ENCODE data around the gene CA11.
A peak's percentile ranks its signal among the peaks of the same experiment; 100 is the strongest.
"Not testable (repeated sequence)": the region's sequence is repeated elsewhere in the genome, so short reads cannot be mapped to it uniquely, and the experiment has no call there.

The CA11 gene

DNA sequence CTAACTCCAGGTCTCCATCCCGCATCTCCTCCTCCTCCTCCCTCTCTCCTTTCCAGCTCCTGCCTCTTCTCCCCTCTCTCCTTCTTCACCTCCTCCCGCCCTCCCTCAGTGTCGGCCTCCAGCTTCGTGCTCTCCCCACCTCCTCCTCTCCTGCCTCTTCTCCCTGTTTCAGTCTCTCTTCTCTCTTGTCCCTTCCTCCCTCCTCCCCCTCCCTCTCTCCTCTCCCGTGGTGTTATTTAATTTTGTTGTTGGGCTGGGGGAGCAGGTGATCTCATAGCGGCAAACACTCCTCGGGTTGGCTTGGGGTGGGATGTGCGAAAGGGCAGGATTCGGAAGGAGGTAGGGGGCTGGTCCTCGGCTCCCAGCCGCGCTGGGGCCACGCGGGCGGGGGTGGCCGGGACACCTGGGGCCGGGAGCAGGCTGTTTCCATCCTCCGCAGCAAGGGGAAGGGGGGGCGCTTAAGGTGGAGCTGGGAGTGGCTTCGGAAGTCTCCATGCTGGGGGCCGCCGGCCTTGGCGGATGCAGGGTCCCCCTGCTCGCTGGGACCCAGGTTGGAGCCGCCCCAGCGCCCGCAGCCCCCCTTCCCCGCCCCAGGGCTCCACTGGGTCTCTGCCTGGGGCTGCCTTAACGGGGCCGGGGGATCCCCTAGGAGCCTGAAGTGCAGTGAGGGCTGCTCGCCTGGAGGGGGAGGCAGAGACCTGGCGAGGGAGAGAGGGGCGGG, at the start of gene CA11:
CA11 (minus strand) TSS at position 187 of the 721 bp plus-strand sequence. CDS start 555 bp downstream, outside the sequence.
- DNase-seq, result peak; percentile 89

DNA sequence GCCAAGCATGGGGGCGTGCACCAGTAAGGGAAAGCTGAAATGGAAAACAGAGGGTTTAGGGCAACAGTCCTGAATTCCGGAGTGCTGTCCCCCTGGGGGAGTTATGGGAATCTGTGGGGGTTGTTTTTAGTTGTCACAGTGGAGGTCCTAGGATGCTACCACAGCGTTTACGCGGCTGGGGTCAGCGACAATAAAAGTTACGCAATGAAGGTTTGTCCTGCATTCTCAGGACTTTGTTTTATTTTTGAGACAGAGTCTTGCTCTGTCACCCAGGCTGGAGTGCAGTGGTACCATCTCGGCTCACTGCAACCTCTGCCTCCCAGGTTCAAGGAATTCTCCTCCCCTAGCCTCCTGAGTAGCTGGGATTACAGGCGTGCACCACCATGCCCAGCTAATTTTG, 47.6 kb upstream of the CA11 start:
- not testable (repeated sequence) for DNase-seq

DNA sequence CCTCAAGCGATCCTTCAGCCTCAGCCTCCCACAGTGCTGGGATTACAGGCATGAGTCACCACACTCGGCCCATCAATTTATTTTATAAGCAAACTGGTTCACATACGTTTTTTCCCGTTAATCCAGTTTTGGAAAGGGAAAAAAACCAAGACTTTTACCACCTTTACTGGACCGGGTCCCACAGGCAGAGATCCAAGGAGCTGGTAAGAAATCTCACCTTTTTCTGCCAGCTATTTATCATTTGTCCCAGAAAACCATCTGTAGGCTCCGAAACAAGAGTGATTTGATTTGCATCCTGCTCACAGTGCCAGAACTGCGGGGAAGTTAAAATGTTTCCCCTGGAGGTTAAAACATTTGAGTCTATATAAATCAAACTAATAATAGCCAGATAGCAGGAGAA, 43.5 kb upstream of the CA11 start:
- no peak for DNase-seq

DNA sequence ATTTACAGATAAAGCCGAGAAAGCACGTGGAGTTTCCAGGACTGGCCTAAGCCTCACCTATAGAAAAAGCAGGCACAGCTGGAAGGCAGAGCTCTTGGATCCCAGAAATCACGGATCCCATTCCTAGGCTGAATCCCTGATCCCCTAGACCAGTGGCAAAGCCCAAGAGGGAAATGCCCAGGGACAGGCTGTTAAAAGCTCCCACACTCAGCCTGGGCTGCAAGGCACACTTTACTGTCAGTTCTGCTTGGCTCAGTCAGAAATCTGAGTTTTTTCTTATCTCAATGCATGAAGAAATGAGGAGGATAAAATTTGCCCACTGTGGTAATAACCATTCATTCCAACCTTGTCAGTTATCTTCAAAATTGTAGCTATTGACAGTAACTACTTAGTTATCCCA, 41.8 kb upstream of the CA11 start:
- DNase-seq, result no peak

DNA sequence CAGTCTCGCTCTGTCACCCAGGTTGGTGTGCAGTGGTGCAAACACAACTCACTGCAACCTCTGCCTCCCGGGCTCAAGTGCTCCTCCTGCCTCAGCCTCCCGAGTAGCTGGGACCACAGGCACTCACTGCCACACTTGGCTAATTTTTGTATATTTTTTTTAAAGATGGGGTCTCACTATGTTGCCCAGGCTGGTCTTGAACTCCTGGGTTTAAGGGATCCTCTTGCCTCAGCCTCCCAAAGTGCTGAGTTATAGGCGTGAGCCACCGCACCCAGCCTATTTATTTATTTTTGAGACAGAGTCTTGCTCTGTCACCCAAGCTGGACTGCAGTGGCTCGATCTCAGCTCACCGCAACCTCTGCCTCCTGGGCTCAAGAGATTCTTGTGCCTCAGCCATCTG, 40.6 kb upstream of the CA11 start:
- not testable (repeated sequence) for DNase-seq

DNA sequence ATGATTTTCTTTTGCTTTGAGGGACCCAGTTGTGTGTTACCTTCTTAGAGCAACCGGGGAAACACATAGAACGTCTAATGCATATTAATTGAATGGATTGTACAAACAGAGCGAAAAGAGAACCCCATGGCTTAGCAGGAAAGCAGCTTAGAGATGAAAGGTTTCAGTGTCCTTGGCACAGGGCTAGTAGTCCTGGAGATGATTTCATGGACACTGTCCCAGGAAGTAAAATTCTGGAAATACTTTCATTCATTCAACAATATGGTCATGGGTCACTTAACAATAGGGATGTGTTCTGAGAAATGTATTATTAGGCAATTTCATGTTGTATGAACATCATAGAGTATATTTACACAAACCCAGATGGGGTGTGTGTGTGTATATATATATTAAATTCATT, 40.1 kb upstream of the CA11 start:
- DNase-seq, result no peak

DNA sequence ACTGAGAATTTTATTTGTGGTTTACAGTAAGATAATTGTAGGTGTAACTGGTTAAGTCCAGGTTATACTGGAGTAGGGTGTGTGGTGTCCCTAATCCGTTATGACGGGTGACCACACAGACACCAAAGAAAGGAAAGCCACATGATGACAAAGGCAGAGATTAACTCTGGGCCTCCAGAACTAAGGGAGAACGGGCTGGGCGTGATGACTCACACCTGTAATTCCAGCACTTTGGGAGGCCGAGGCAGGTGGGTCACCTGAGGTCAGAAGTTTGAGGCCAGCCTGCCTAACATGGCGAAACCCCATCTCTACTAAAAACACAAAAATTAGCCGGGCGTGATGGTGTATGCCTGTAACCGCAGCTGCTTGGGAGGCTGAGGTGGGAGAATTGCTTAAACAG, 39.6 kb upstream of the CA11 start:
- DNase-seq, result no peak

DNA sequence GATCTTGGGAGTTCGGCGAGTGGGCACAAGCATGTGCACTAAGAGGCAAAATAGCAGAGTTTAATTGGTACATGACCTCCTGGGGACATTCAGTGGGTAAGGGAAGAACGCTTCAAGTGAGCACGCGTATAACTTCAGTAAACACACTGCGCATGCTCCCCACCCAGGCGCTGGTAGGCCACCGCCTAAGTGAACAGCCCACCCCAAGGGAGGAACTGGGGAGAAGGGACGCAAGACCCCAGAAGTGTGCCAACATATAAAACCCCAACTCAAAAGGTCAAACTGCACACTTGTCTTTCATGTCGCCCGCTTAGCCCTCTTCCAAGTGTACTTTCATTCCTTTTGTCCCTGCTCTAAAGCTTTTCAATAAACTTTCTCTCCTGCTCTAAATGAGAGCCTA, 37.4 kb upstream of the CA11 start:
- DNase-seq, result no peak

DNA sequence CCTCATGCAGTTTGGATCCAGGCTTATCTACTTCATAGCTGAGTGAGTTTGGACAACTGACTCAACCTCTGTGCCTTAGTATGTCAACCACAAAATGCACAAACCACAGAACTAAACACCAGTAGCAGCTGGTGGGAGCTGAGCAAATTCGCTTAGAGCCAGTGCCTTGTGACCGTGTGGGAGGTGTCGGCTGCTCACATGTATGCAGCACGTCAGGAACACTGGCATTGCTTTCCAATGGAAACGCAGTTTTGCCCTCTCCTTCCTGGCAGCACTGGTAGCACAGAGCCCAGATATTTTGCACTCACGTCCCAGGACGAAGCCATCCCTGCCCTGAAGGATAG, 35.1 kb upstream of the CA11 start:
- DNase-seq, result no peak

DNA sequence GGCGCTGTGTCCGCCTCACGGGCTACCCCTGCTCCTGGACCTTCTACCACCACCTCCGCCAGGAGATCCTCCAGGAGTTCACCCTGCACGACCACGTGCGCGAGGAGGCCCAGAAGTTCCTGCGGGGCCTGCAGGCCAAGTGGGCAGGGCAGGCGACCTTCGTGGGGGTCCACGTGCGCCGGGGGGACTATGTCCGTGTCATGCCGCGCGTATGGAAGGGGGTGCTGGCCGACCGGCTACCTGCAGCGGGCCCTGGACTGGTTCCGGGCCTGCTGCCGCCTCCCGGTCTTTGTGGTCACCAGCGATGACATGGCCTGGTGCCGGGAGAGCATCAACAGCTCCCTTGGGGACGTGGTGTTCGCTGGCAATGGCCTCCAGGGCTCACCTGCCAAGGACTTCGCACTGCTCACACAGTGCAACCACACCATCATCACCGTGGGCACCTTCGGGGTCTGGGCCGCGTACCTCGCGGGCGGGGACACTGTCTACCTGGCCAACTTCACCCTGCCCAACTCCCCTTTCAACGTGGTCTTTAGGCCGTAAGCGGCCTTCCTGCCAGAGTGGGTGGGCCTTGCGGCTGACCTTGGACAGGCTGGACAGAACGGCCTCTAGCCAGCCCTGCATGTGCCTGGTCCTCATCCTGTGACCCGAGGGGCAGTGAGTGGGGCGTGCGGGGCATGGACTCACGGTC, 34.6 kb upstream of the CA11 start:
- no peak for DNase-seq

DNA sequence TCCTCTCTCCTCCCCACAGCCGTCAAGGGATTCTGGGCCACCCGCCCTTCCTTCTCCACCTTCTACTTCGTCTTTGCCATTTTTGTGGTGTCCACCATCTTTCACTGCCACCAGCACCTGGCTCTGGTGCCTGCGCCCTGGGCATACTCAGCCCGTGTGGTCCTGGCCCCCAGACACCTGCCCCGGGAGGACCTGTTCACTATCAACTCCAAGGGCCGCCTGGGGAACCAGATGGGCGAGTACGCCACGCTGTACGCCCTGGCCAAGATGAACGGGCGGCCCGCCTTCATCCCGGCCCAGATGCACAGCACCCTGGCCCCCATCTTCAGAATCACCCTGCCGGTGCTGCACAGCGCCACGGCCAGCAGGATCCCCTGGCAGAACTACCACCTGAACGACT, 34.0 kb upstream of the CA11 start:
- DNase-seq, result not testable (repeated sequence)

DNA sequence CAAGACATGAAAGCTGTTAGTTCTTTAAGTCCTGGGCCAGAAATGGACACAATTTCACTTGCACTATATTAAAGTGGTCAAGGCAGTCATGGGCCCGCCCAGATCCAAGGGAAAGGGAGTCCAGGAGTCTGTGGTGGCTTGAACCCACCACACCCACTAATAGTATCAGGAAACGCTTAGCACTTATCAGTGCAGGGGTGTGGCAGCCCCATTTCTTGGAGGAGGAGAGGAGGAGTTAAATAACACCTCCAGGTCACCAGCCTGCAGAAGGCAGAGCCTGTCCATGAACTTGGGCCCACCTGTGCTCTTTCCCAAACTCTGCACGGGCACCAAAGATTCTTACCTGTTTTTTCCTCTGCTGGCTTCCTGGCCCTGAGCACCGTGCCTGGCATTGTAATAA, 32.2 kb upstream of the CA11 start:
- DNase-seq, result no peak

DNA sequence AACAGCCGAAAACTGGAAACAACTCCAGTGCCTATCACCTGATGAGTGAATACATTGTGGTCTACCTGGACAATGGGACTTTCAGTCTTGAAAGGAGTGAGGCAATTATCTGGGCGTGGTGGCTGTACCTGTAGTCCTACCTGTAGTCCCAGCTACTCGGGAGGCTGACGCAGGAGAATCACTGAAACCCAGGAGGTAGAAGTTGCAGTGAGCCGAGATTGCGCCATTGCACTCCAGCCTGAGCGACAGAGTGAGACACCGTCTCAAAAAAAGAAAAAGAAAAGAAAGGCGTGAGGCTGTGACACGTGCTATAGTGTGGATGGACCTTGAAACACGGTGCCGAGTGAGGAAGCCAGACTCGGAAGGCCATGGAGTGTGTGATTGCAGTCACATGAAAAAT, 30.9 kb upstream of the CA11 start:
- no peak for DNase-seq

DNA sequence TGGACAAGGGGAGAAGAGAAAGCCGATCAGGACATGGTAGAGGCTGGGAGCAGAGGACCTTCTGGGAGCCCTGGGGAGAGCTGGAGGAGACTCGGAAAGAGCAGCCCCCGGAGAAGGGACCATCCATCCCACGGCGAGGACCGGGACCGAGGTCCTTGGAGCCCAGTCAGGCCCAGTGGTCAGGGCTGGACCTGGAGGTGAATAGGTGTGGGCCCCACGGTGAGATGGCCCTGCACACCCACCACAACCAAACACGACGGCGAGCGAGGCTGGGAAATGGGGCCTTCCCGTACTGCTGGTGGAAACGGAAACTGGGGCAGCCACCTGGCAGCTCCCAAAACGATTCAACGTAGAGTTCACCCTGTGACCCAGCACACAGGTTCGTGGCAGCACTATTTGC, 30.5 kb upstream of the CA11 start:
- DNase-seq, result no peak

DNA sequence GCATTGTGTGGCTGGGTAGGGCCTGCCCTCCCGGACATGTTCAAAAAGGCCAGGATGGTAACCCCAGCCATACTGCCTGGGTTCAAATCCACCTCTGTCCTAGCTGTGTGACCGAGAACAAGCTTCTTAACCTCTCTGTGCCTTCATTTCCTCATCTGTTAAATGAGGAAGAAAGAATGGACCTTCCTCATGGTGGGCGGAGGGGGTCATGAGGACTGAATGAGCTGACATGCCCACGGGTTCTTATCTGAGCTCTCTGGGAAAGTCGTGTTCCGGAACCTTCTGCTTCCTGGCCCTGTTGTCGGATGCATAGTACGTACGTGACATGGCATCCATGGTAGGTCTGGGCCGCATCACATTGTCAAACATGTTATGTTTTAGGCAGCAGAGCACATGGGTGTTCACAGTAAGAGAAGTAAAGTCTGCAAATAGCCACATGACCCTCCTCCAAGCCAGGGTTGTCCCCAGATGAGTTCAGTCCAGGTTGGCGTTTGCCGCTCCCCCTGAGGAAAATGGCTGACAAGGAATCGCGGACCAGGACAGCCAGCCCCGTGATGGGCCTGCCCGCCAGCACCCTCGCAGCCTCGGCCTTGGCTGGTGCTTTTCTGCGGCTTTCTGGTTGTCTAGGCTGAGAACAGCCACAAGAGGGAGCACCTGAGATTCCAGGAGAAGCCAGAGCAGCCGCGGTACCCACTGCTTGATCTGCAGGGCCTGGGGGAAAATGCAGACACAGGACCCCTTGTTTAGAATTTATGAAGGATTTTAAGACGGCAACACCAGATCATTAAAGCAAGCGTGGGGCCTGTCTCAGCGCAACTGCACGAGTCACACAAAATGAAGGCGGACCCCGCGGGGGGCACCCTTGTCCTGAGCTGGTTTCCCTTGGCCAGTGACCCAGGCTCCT, 29.2 kb upstream of the CA11 start:
- DNase-seq, result peak; percentile 67

DNA sequence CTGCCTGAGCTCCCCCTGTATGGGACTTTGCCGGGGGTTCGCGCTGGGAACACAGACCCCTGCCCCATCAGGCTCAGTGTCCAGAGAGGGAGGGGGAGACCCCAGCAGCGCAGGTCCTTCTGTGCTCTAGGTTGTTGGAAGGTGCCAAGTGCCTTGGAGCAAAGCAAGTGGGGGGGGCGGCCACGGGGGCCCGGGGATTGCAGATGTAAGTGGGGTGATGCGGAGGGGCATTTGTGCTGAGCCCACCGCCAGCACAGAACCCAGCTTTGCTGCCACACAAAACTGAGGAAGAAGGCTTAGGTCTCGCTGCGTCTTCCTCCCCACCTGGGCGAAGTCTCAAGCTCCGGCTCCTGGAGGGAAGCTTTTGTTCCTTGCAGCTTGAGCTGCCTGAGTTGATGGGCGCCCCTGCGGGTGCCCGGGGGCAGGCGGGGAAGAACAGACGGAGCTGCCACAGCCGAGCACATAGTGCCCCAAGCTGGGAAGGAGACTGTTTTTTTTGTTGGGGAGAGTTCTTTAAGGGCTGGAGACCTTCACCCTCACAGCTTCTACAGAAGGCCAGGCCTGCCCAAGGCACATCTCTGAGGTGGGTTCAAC, 28.3 kb upstream of the CA11 start:
- no peak for DNase-seq

DNA sequence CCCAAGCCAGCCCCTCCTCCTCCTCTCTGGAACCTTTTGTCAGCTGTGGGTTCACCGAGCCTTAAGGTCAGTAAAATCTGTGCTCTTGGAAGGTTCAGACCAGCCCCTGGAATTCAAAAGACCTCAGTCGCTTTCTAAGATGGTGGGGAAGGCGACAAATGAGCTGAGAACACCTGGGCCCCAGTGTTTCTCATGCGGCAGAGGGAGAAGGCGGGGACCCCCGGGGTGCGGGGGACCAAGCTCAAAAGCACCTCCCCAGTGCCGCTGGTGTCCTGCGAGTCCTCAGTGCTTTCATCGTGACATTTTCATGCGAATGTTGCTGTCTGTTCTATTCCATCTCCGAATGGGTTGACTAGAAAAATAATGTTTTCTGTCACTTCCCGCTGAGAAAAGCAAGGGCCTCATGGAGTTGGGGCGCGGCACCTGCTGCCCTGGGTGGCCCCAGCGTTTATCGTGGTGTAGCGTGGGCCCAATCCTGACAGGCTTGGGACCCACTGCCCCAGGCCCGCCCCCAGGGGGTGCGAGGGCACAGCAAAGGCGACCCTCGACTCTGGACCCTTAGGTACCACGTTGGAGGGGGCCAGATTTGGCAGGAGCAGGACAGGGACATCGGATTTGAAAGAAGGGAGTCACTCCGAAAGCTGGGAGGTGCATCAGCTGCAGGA, 27.6 kb upstream of the CA11 start:
- DNase-seq, result no peak

DNA sequence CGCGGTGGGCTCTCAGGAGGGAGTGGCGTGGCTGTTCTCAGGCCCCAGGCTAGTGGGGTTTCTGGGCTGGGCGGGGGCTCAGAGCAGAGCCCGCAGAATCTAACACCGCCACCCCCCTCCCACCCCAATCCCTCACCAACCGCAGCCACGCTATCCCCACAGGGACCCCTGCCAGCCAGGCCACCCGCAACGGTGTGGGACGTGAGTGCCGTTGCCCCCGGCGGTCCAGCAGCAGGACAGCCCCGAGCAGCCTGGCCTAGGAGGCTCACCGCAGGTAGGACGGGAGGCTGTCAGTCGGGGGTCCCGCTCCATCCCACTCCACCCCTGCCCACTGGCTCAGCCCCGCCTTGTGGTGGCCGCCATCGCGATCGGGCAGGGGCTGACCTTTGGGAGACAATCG, 27.0 kb upstream of the CA11 start, which contains the start of gene NTN5:
NTN5 (minus strand) TSS at position 24 of the 400 bp plus-strand sequence. CDS start 2,031 bp downstream, outside the sequence.
- DNase-seq, result no peak

DNA sequence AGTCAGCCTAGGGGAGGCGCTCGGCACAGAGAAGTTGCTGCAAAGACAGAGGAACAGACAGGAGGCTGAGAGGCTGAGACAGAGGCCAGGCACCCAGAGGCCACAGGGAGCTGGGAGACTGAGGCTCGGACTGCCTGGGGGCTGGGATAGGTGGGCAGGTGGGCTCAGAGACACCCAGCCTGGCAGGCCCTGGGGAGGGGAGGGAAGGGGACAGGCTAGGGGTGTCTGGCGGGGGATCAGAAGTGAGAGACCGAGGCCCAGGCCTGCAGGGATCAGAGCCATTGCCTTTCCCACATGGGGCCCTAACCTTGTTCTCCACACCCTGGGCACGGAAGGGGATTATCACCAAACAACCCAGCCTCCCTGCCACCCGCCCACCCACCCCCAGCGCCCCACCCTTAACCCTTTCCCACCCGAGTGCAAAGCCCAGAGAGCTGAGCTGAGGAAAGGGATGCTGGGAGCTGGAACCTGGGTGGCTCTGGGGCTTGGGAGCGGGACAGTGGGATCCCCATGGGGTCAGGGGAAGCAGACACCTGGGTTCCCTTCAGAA, 25.5 kb upstream of the CA11 start:
- no peak for DNase-seq

DNA sequence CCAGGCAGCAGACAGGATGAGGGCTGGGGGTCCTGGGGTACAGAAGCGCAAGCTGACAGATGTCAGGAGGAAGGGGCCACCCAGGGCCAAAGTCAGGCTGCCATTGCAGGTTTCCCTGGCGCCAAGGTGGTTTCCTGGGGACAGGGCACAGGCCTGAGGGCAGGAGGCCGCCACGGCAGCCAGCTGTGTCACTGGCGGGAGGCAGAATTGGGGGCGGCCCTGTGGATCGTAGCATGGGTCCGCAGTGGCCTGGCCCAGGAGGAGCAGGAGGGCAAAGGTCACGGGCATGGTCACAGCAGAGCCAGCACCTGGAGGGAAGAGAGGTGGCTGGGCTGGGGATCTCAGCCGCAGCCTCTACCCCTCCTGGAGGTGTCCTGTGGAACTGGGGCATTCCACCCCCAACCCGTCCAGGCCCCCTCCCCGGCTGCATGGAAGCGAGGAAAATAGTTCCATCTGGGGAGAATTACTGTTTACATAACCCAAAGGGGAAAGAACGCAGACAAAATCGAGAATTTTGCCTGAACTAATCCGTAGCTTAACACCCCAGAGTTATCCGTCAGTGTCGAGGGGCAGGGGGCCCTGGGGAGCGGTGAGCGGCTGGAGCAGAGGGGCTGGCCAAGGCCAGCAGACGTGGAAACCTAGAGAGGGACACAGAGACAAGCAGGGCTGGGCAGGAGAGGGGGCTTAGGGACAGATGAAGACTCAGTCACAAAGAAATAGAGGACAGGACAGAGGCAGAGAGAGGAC, 24.9 kb upstream of the CA11 start:
- DNase-seq, result no peak

DNA sequence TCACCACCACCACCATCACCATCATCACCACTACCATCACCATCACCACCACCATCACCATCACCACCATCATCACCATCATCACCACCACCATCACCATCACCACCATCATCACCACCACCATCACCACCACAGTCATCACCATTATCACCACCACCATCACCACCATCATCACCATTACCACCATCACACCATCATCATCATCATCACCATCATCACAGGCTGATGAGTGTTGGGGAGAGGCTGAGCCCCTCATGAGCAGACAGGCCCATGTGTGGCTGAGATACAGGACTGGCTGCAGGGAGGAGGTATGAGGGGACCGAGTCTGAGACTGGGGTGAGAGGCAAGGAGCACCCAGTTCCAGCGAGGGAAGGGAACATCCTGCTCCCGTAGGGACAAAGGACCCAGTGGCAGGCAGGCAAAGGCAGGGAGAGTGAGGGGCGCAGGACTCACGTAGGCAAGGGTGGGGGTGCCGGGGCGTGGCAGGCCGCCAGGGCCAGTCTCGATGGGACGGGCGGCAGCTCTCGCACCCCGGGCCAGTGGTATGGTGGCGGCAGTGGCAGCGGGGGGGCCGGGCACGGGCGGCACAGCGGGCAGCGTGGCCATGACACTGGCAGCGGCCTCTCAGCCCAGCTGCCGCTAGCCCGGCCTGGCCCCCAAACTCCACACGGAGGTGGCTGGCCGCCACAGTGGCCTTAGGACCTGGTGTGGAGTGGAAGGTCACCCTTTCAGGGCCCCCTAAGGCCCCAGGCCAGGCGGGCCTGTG, 24.1 kb upstream of the CA11 start:
- DNase-seq, result no peak

Measured in stimulated activated naive CD4-positive, alpha-beta T cell treated with Interleukin-2 at 50 U/mL for 16 hours (primary cell).